CD8-positive, alpha-beta memory T cell (primary cell): ENCODE measurements around the gene MAMDC4. TPM values are rescaled to one million over a fixed set of nuclear protein-coding genes. Genes with fewer than 3 reads are reported as not detected.
"Not testable (repeated sequence)": the region's sequence is repeated elsewhere in the genome, so short reads cannot be mapped to it uniquely, and the experiment has no call there.

Experiments used
- CTCF ChIA-PET: fragments of 350-600 bp; sonication (Branson Sonifier 250); formaldehyde crosslinking; loops from one replicate; lab custom pipeline; 2021; ENCODE audit warnings: antibody characterized with exemption; lab: Charles Lee
- POLR2A ChIA-PET: fragments of 350-600 bp; sonication (Branson Sonifier 250); formaldehyde crosslinking; loops from one replicate; lab custom pipeline; 2021; ENCODE audit warnings: antibody characterized with exemption; lab: Charles Lee
- DNase-seq, 5 donors: peaks; one replicate each; pipeline versions ENCODE4 v3.0.0 to v3.0.0-alpha.2; 2020 to 2022; ENCODE audit warnings: mixed read lengths in 1 of 5
- H3K27ac ChIP-seq: one replicate; pipeline ENCODE4 v1.7.0; 2013; ENCODE audit warnings: low read depth, mild to moderate bottlenecking, low read length, moderate library complexity
- H3K27me3 ChIP-seq: 2 replicates; pipeline ENCODE4 v1.7.0; 2013; ENCODE audit warnings: low read length, mild to moderate bottlenecking; ENCODE audit not compliant: insufficient read depth, poor library complexity, severe bottlenecking
- H3K36me3 ChIP-seq: 2 replicates; pipeline ENCODE4 v1.7.0; 2013; ENCODE audit warnings: mild to moderate bottlenecking, low read length, moderate library complexity; ENCODE audit not compliant: insufficient read depth
- H3K4me1 ChIP-seq: 2 replicates; pipeline ENCODE4 v1.7.0; 2013; ENCODE audit warnings: mild to moderate bottlenecking, low read length, moderate library complexity; ENCODE audit not compliant: insufficient read depth
- H3K4me3 ChIP-seq: 2 replicates; pipeline ENCODE4 v1.7.0; 2013; ENCODE audit warnings: mild to moderate bottlenecking, low read length
- H3K9me3 ChIP-seq: 2 replicates; pipeline ENCODE4 v1.7.0; 2013; ENCODE audit warnings: mild to moderate bottlenecking, low read length
- H3K27ac Mint-ChIP-seq, 8 donors: one replicate each; pipeline ENCODE4 v1.8.0; 2020 to 2021; ENCODE audit warnings: mixed read lengths in 8 of 8, mild to moderate bottlenecking in 6 of 8, inconsistent platforms in 3 of 8, moderate library complexity in 3 of 8
- H3K27me3 Mint-ChIP-seq, 2 donors: one replicate each; pipeline ENCODE4 v1.8.0; 2020 to 2021; ENCODE audit warnings: mixed read lengths in 2 of 2, mild to moderate bottlenecking in 1 of 2, moderate library complexity in 1 of 2
- H3K36me3 Mint-ChIP-seq, 3 donors: one replicate each; pipeline ENCODE4 v1.8.0; 2020 to 2021; ENCODE audit warnings: mixed read lengths in 3 of 3, inconsistent platforms in 1 of 3, mild to moderate bottlenecking in 1 of 3
- H3K4me1 Mint-ChIP-seq, 3 donors: one replicate each; pipeline ENCODE4 v1.8.0; 2020 to 2021; ENCODE audit warnings: mixed read lengths in 3 of 3, inconsistent platforms in 1 of 3, mild to moderate bottlenecking in 1 of 3
- H3K4me3 Mint-ChIP-seq, 7 donors: one replicate each; pipeline ENCODE4 v1.8.0; 2020 to 2021; ENCODE audit warnings: mixed read lengths in 7 of 7, mild to moderate bottlenecking in 6 of 7, moderate library complexity in 4 of 7, inconsistent platforms in 2 of 7
- H3K9me3 Mint-ChIP-seq, 5 donors: one replicate each; pipeline ENCODE4 v1.8.0; 2020 to 2022; ENCODE audit warnings: mixed read lengths in 5 of 5, mild to moderate bottlenecking in 3 of 5, moderate library complexity in 2 of 5, inconsistent platforms in 1 of 5
- polyA plus RNA-seq: library from polyadenylated mRNA; unstranded; fragments of 300-500 nt; fragmentation: Illumina TruSeq; gene quantifications from one replicate; pipeline ENCODE4 v1.2.3, GENCODE V29; 2021
- total RNA-seq, 2 experiments: library from RNA; stranded (reverse); gene quantifications; one replicate each; pipeline ENCODE4 v1.2.3, GENCODE V29; 2021

Gene MAMDC4
- total and polyA plus RNA-seq, 3 experiments from 2014 or later = 12.2 to 12.9 TPM; not detected in 1

- CTCF ChIA-PET = interaction anchor here (3.4 kb wide), 1 partner anchor 11 kb away, joined by 12 read pairs; the partner anchor contains the start of gene AJM1
- H3K27me3 Mint-ChIP-seq = no peaks in the 10 kb centered on the region
Measured at GRCh38 chr9:136831720-136832104, 20.4 kb upstream of the MAMDC4 start.

DNA sequence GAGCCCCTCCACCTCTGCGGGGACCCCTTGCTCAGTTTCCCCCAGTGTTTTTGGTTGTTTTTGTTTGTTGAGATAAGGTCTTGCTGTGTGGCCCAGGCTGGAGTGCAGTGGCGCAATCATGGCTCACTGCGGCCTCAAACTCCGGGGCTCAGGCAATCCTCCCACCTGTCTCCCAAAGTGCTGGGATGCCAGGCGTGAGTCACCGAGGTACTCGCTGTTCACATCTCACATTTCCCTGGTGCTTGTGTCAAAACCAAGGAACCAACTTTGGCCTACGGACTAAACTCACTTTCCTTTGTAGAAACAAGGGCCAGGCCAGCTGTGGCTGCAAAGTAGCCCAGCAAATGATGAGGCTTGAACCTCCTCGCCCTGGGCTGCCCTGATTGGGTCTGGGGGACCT lies 19.6 kb upstream of the MAMDC4 start:
- Mint-ChIP-seq H3K4me1 (peaks cover 0 to 2% (median 0%) of the 10 kb centered on the region in 3 donors), H3K27ac (no peak overlapping the region), H3K9me3 (no peaks in the 10 kb centered on the region), H3K4me3 (no peak overlapping the region), H3K27me3 (no peaks in the 10 kb centered on the region), H3K36me3 (peaks cover 0 to 45% (median 3%) of the 10 kb centered on the region in 3 donors)
- POLR2A ChIA-PET = no interaction called here
- Histone ChIP-seq H3K9me3 (no peaks in the 10 kb centered on the region), H3K27me3 (no peaks in the 10 kb centered on the region), H3K27ac (no peak overlapping the region), H3K4me3 (no peak overlapping the region), H3K4me1 (no peaks in the 10 kb centered on the region), H3K36me3 (no peaks in the 10 kb centered on the region)
- DNase-seq = peak in 1 of 5 donors; percentile 36
- CTCF ChIA-PET = interaction anchor here (3.4 kb wide), 1 partner anchor 10 kb away, joined by 12 read pairs; the partner anchor contains the start of gene AJM1

More at GRCh38 chr9:136831720-136832104, 20.4 kb upstream of the MAMDC4 start:
- Mint-ChIP-seq H3K27ac (no peak overlapping the region), H3K4me3 (no peak overlapping the region), H3K9me3 (no peaks in the 10 kb centered on the region), H3K36me3 (peaks cover 0 to 47% (median 3%) of the 10 kb centered on the region in 3 donors), H3K4me1 (peaks cover 0 to 2% (median 0%) of the 10 kb centered on the region in 3 donors)
- no peak overlapping the region for H3K27ac ChIP-seq
- DNase-seq = peak in 1 of 5 donors; percentile 39
- no peaks in the 10 kb centered on the region for H3K4me1 ChIP-seq
- no peaks in the 10 kb centered on the region for H3K27me3 ChIP-seq
- H3K9me3 ChIP-seq = no peaks in the 10 kb centered on the region
- POLR2A ChIA-PET = no interaction called here
- no peak overlapping the region for H3K4me3 ChIP-seq
- no peaks in the 10 kb centered on the region for H3K36me3 ChIP-seq

DNA sequence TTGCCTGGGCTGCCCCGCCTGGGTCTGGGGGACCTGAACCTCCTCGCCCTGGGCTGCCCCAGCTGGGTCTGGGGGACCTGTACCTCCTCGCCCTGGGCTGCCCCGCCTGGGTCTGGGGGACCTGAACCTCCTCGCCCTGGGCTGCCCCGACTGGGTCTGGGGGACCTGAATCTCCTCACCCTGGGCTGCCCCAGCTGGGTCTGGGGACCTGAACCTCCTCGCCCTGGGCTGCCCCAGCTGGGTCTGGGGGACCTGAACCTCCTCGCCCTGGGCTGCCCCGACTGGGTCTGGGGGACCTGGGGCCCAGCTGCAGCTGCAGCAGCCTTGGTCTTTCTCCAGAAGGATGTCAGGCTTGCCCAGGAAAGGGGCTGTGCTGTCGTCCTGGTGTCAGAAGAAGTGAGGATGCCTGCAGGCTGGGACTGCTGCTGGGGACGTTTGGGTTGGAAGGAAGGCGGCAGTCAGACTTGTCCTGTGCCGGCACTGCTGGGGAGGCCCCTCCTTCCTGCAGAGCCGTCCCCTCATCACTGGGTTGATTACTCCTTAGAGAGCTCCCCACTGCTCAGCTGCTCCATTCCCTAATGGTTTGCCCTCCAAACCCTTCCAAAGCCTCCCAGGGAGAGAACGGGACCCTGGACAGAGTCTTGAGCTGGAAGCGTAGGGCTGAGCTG lies 18.6 kb upstream of the MAMDC4 start:
- peak in 1 of 5 donors; percentile 28 for DNase-seq
- POLR2A ChIA-PET, H3K9me3 Mint-ChIP-seq: not testable (repeated sequence)

DNA sequence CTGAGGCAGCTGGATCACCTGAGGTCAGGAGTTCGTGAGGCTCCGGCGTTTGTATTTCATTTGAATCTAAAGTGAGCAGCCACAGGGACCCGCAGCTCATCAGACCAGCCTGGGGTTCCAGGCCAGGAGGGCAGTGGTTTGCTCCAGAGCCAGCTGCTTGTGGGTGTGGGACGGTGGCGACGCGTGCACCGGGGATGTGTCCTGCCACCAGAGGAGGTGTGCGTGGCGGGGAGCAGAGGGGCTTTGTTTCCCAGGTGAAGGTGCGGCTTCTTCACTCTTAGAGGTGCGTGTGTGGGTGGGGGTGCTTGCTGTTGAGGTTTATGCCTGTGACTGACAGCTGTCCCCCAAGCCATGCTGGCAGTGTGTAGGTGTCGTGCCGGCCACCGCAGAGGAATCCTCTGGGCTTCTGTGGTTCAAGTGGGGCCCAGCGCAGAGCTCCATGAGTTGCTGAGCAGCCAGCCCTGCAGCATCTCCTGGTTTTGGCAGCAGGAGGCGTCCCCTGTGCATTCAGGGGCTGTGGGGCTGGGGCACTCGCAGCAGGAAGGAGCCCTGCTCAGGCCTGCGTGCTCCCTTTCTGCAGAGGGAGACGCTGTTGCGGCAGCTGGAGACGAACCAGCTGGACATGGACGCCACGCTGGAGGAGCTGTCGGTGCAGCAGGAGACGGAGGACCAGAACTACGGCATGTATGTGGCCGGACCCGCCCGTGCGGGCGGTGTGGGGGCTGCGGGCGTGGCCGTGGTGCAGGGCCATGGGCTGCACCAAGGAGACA lies 16.8 kb upstream of the MAMDC4 start:
- peaks cover 0 to 43% (median 3%) of the 10 kb centered on the region in 3 donors for H3K36me3 Mint-ChIP-seq
- no peaks in the 10 kb centered on the region for H3K9me3 ChIP-seq
- no peaks in the 10 kb centered on the region for H3K4me1 ChIP-seq
- CTCF ChIA-PET = interaction anchor here (1.2 kb wide), 1 partner anchor 25 kb away, joined by 4 read pairs; no protein-coding TSS in a partner anchor
- H3K27ac ChIP-seq = no peak overlapping the region
- POLR2A ChIA-PET = no interaction called here
- H3K4me3 ChIP-seq = no peak overlapping the region
- H3K4me3 Mint-ChIP-seq = no peak overlapping the region
- no peaks in the 10 kb centered on the region for H3K36me3 ChIP-seq
- H3K27me3 Mint-ChIP-seq = no peaks in the 10 kb centered on the region
- DNase-seq = no peak
- no peaks in the 10 kb centered on the region for H3K27me3 ChIP-seq
- H3K27ac Mint-ChIP-seq = no peak overlapping the region
- H3K9me3 Mint-ChIP-seq = no peaks in the 10 kb centered on the region
- H3K4me1 Mint-ChIP-seq = peaks cover 0 to 5% (median 4%) of the 10 kb centered on the region in 3 donors

More for the DNA sequence above, 18.6 kb upstream of the MAMDC4 start:
- not testable (repeated sequence) for H3K4me1 ChIP-seq, H3K27ac ChIP-seq, H3K36me3 ChIP-seq, H3K4me3 Mint-ChIP-seq, H3K27me3 Mint-ChIP-seq, H3K9me3 ChIP-seq, H3K4me3 ChIP-seq, H3K27me3 ChIP-seq, H3K4me1 Mint-ChIP-seq
- CTCF ChIA-PET = interaction anchor here (3.4 kb wide), 1 partner anchor 9 kb away, joined by 12 read pairs; the partner anchor contains the start of gene AJM1
- H3K27ac Mint-ChIP-seq = peak overlapping the region in 2 of 8 donors; percentile 36 to 78
- H3K36me3 Mint-ChIP-seq = peaks cover 0 to 47% (median 3%) of the 10 kb centered on the region in 3 donors

- H3K9me3 ChIP-seq = no peaks in the 10 kb centered on the region
- CTCF ChIA-PET = interaction anchor here (0.8 to 1.2 kb wide), 2 partner anchors 16 to 26 kb away, joined by 4 to 5 read pairs; no protein-coding TSS in a partner anchor
- no peak for DNase-seq
- H3K27me3 ChIP-seq = no peaks in the 10 kb centered on the region
- H3K4me1 ChIP-seq = no peaks in the 10 kb centered on the region
- no peak overlapping the region for H3K27ac ChIP-seq
- no peak overlapping the region for H3K4me3 ChIP-seq
- H3K36me3 ChIP-seq = no peaks in the 10 kb centered on the region
- H3K4me3 Mint-ChIP-seq = no peak overlapping the region
- no peaks in the 10 kb centered on the region for H3K9me3 Mint-ChIP-seq
- peaks cover 0 to 35% (median 3%) of the 10 kb centered on the region in 3 donors for H3K36me3 Mint-ChIP-seq
- no peak overlapping the region for H3K27ac Mint-ChIP-seq
- POLR2A ChIA-PET = no interaction called here
- no peaks in the 10 kb centered on the region for H3K27me3 Mint-ChIP-seq
- peaks cover 0 to 5% (median 4%) of the 10 kb centered on the region in 3 donors for H3K4me1 Mint-ChIP-seq
Measured at GRCh38 chr9:136835932-136836904, 15.9 kb upstream of the MAMDC4 start.

GRCh38 chr9:136837146-136837855 lies 14.8 kb upstream of the MAMDC4 start:
- Mint-ChIP-seq H3K4me1 (peaks cover 4 to 8% (median 7%) of the 10 kb centered on the region in 3 donors), H3K27ac (no peak overlapping the region), H3K36me3 (peaks cover 0 to 27% (median 3%) of the 10 kb centered on the region in 3 donors), H3K4me3 (no peak overlapping the region), H3K27me3 (no peaks in the 10 kb centered on the region), H3K9me3 (no peaks in the 10 kb centered on the region)
- peaks cover 8% of the 10 kb centered on the region for H3K4me1 ChIP-seq
- H3K27me3 ChIP-seq = no peaks in the 10 kb centered on the region
- H3K36me3 ChIP-seq = no peaks in the 10 kb centered on the region
- DNase-seq = no peak
- H3K4me3 ChIP-seq = no peak overlapping the region
- POLR2A ChIA-PET = no interaction called here
- CTCF ChIA-PET = no interaction called here
- no peaks in the 10 kb centered on the region for H3K9me3 ChIP-seq
- H3K27ac ChIP-seq = no peak overlapping the region

DNA sequence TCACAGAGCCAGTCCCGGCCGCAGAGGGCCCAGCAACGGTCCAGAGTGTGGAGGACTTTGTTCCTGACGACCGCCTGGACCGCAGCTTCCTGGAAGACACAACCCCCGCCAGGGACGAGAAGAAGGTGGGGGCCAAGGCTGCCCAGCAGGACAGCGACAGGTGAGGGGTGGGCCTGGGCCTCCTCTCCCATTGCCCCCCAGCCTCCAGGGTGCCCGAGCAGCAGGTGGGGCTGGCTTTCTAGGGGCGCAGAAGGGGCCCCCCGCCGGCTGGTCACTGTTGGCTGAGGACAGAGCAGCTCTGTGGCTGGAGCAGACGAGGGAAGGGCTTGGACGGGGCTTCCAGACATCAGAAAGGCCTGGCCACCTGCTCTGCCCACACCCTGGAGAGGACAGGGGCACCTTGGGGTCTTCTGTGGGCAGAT lies 14.3 kb upstream of the MAMDC4 start:
- CTCF ChIA-PET, H3K36me3 ChIP-seq, POLR2A ChIA-PET, H3K27me3 Mint-ChIP-seq, H3K27me3 ChIP-seq, H3K4me1 ChIP-seq, DNase-seq, H3K4me3 ChIP-seq, H3K27ac Mint-ChIP-seq, H3K27ac ChIP-seq, H3K9me3 ChIP-seq, H3K9me3 Mint-ChIP-seq, H3K4me3 Mint-ChIP-seq: not testable (repeated sequence)
- Mint-ChIP-seq H3K36me3 (peaks cover 0 to 24% (median 3%) of the 10 kb centered on the region in 3 donors), H3K4me1 (peaks cover 4 to 10% (median 10%) of the 10 kb centered on the region in 3 donors)
